ENCODE results near the gene MOB3C.

MOB3C gene

GRCh38 chr1:46582972-46583371 is 33.6 kb downstream of the MOB3C start:
- Histone ChIP-seq H3K4me3 (ENCODE audit: insufficient read depth, low read length, poor library complexity, severe bottlenecking) (no peak overlapping the region), H3F3A (ENCODE audit: insufficient read depth) (no peaks in the 10 kb centered on the region), H3K27me3 (ENCODE audit: low read length) (no peaks in the 10 kb centered on the region), H3K4me2 (ENCODE audit: low read depth, low read length, poor library complexity, severe bottlenecking) (no peak overlapping the region), H3K9me2 (replicated peaks; ENCODE audit: insufficient read depth, low read length) (no peaks in the 10 kb centered on the region), H3K9ac (ENCODE audit: low read length) (no peak overlapping the region), H3K9me3 (ENCODE audit: insufficient read depth, low read length) (no peaks in the 10 kb centered on the region), H3K36me3 (ENCODE audit: low read length) (peaks cover 2% of the 10 kb centered on the region; the same call in 1 of the 2 replicates), H3K27ac (ENCODE audit: low read depth, low read length) (no peak overlapping the region), H2AFZ (ENCODE audit: low read depth, low read length, severe bottlenecking) (no peak overlapping the region), H3K79me2 (ENCODE audit: insufficient read depth, low read length) (no peaks in the 10 kb centered on the region), H4K20me1 (ENCODE audit: low read depth, low read length) (no peaks in the 10 kb centered on the region)
- TF ChIP-seq CTCF (IDR thresholded peaks at IDR 0.05; ENCODE audit: insufficient read depth, low read length, poor library complexity, severe bottlenecking) (no peak), EZH2phosphoT487 (conservative IDR thresholded peaks at IDR 0.05; ENCODE audit: low read length) (no peak)

DNA sequence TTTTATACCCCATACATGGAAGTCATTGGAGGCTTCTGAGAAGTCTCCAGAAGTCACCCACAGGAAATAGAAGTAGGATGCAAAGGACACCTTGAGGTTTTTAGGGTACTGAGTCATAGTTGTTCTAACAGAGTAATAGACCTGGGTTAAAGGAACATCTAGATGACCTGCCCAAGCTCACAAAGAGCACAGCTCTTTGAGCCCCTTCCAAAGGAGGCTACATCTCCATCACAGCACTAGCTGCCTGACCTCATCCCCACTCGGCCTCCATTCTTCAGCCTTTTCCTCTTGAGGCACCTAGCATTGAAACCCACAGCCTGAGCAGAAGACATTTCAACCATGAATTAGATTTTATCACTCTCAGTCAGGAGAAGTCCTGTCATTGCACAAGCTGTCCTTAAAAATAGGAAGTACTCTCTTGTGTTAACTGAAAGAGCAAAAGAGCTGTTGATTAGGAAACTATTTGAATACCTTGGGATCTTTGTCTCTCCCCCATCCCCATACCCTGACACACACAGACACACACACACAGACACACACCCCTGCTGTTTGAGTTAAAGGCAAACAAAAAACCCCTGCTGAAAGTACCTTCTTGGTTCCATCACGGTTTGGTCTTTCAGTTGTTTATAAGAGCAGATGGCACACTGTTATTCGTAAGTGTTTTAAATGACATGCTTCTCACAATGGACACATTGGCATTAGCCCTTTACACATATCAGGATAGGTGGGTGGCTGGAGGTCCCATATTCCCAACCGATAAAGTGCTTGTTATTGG is 34.7 kb downstream of the MOB3C start:
- H3K79me2 ChIP-seq (ENCODE audit: insufficient read depth, low read length): no peaks in the 10 kb centered on the region
- no peak overlapping the region for H3K27ac ChIP-seq (ENCODE audit: low read depth, low read length)

DNA sequence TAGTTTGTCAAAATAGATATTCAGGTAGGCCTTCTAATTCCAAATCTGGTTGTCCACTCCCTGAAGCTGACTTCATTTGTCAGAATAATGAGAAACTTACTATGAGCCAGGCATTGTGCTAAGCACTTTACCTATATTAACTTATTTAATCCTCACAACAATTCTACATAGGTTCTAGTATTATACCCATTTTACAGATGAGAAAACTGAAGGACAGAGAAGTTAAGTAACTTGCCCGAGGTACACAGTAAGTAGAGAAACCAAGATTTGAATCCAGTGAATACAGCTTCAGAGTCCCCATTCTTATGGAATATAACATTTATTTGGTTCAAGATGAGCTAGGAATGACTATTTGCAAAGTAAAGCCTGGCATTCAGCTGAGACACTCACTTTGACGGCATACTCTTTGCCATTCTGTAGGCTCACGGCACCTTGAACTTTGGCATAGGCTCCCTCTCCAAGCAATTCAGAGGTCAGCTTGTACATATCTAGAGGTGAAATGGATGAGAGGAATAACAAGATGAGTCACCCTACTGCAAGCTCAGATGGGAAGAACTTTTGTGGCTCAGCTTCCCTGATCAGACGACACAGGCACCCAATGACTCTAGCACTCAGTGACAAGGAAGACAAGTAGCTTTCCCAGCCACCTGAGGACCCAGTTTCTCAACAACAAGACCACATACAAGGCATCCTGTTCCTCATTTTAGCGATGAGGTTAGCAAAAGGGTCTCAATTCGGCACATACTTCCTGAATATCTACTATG is 36.3 kb downstream of the MOB3C start:
- Histone ChIP-seq H3K27ac (ENCODE audit: low read depth, low read length) (no peak overlapping the region), H3K4me3 (ENCODE audit: insufficient read depth, low read length, poor library complexity, severe bottlenecking) (no peak overlapping the region), H2AFZ (ENCODE audit: low read depth, low read length, severe bottlenecking) (no peak overlapping the region), H4K20me1 (ENCODE audit: low read depth, low read length) (no peaks in the 10 kb centered on the region), H3K9me3 (ENCODE audit: insufficient read depth, low read length) (no peaks in the 10 kb centered on the region), H3K9ac (ENCODE audit: low read length) (no peak overlapping the region), H3K27me3 (ENCODE audit: low read length) (no peaks in the 10 kb centered on the region), H3K9me2 (replicated peaks; ENCODE audit: insufficient read depth, low read length) (no peaks in the 10 kb centered on the region), H3K36me3 (ENCODE audit: low read length) (no peaks in the 10 kb centered on the region), H3F3A (ENCODE audit: insufficient read depth) (no peaks in the 10 kb centered on the region), H3K79me2 (ENCODE audit: insufficient read depth, low read length) (no peaks in the 10 kb centered on the region), H3K4me2 (ENCODE audit: low read depth, low read length, poor library complexity, severe bottlenecking) (no peak overlapping the region)
- no peak for TF ChIP-seq CTCF (IDR thresholded peaks at IDR 0.05; ENCODE audit: insufficient read depth, low read length, poor library complexity, severe bottlenecking)
- TF ChIP-seq EZH2phosphoT487 (conservative IDR thresholded peaks at IDR 0.05; ENCODE audit: low read length): no peak

More for the DNA sequence above, 34.7 kb downstream of the MOB3C start:
- Histone ChIP-seq H3F3A (ENCODE audit: insufficient read depth) (no peaks in the 10 kb centered on the region), H3K9me3 (ENCODE audit: insufficient read depth, low read length) (no peaks in the 10 kb centered on the region), H3K27me3 (ENCODE audit: low read length) (no peaks in the 10 kb centered on the region), H3K4me2 (ENCODE audit: low read depth, low read length, poor library complexity, severe bottlenecking) (no peak overlapping the region), H3K9me2 (replicated peaks; ENCODE audit: insufficient read depth, low read length) (no peaks in the 10 kb centered on the region), H3K36me3 (ENCODE audit: low read length) (no peaks in the 10 kb centered on the region), H2AFZ (ENCODE audit: low read depth, low read length, severe bottlenecking) (no peak overlapping the region), H3K4me3 (ENCODE audit: insufficient read depth, low read length, poor library complexity, severe bottlenecking) (no peak overlapping the region), H4K20me1 (ENCODE audit: low read depth, low read length) (no peaks in the 10 kb centered on the region), H3K9ac (ENCODE audit: low read length) (no peak overlapping the region)
- no peak for TF ChIP-seq EZH2phosphoT487 (conservative IDR thresholded peaks at IDR 0.05; ENCODE audit: low read length)
- no peak for TF ChIP-seq CTCF (IDR thresholded peaks at IDR 0.05; ENCODE audit: insufficient read depth, low read length, poor library complexity, severe bottlenecking)

Data from SU-DHL-6 (cell line).